HG03175 (cell line): Measurements from ENCODE around the gene PRTN3.

Experiments used
- ATAC-seq: cut with Tn5 transposase; IDR thresholded peaks from one replicate; pipeline ENCODE4 v1.9.1; 2021; ENCODE audit warnings: mild to moderate bottlenecking, moderate library complexity; ENCODE audit not compliant: unreplicated experiment

PRTN3 gene

DNA sequence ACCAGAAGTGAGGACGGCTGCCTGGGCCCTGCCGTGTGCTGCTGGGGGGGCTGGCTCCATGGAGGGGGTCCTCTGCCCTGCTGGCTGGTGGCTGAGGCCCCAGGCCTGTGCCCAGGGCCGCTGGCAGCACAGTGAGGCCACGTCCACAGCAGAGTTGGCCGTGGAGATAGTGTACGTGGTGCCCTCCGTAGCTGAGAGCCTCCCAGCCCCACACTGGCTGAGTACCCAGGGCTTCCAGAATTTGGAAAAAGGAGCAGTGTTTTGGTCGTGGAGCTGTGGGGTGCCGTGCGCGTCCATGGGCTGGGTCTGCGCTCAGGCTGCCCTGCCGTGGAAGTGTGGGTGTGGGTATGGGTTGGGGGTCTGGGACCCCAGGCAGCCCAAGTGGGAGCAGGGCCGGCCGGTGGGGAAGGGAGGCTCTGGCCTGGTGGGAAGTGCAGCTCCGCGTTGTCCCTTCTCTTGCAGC is 37.7 kb upstream of the PRTN3 start:
- ATAC-seq: no peak

GRCh38 chr19:803686-804418 is 36.9 kb upstream of the PRTN3 start:
- ATAC-seq: no peak

DNA sequence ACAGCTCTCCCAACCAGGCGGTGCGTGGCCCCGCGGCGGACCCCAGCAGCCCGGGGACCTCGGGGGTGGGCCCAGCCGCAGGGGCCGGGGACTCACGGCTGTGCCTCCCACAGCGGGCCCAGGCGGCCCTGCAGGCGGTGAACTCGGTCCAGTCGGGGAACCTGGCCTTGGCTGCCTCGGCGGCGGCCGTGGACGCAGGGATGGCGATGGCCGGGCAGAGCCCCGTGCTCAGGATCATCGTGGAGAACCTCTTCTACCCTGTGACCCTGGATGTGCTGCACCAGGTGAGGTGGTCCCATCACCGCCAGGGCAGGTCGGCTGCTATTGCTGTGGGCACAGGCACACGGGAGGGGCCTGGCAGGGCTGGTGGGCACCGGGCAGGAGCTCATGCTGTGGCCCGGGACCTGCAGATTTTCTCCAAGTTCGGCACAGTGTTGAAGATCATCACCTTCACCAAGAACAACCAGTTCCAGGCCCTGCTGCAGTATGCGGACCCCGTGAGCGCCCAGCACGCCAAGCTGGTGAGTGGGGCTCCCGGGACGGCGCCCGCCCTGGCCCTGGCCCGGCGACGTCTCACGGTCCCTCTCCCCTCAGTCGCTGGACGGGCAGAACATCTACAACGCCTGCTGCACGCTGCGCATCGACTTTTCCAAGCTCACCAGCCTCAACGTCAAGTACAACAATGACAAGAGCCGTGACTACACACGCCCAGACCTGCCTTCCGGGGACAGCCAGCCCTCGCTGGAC is 36.2 kb upstream of the PRTN3 start:
- no peak for ATAC-seq

GRCh38 chr19:805166-805551 is 35.6 kb upstream of the PRTN3 start:
- no peak for ATAC-seq

- ATAC-seq: no peak
These were observed 34.9 kb upstream of the PRTN3 start for GRCh38 chr19:805600-806550.

DNA sequence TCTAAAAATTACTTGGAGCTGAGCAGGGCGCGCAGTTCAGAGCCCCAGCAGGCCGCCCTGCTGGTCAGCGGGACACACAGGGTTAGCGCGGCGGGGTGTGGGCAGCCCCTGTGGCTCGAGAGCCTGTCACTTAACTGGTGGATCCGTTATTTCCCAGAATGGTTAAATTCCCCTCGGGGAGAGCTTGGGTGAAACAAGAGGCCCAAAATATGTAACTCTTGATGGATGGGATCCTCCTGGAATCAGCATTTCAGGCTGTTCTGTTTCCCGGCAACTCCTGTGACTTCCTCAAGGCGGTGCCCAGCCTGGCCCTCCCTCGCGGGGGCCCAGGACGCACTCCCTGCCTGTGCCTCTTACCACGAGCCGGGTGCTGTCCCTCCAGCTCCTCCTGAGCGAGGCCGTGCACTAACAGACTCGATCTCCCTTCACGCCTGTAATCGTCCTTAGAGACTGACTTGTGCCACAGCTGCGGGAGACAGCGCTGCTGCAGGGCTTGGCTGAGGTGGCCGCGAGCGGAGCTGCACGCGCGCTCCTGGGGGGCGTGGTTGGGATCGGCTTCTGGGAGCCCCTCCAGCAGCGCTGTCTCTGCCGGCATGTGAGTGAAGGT is 33.9 kb upstream of the PRTN3 start:
- no peak for ATAC-seq

DNA sequence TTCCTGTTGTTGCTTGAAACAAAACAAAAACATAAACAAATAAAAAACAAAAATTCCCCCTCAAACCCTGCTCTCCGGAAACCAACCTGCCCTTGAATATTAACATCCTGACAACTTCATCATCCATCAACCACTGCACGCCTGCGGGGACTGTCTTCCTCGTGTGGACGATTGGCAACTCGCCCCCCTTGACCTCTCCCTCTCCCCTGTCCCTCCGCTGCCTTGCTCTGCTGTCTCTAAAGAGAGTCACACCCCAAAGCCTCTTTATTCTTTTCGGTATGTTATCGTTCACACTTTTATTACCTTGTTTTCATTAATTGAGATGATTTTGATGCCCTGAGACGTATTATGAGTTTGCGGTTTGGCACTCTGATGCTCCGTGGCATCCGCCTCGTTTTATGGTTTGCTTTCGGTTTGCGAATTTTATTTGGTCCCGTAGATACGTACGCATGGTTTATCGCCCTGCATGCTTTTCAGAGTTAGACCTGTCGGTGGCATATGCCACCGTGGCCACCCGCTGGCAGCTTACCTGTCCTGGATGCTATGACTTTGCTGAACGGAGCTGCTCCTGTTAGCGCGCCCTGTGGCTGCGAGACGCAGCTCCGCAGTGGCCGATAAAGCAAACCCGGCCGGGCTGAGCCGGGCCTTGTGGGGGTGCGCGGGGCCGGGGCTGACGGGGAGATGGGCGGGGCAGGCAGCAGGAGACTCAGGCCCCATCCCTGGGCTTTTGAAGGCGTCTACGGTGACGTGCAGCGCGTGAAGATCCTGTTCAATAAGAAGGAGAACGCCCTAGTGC is 33.0 kb upstream of the PRTN3 start:
- ATAC-seq: no peak

DNA sequence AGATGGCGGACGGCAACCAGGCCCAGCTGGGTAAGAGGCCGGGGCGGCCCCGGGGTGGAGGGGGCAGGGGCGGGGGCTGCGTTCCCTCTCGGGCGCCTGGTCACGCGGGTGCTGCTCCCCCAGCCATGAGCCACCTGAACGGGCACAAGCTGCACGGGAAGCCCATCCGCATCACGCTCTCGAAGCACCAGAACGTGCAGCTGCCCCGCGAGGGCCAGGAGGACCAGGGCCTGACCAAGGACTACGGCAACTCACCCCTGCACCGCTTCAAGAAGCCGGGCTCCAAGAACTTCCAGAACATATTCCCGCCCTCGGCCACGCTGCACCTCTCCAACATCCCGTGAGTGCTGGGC is 32.4 kb upstream of the PRTN3 start:
- no peak for ATAC-seq

- ATAC-seq: no peak
These were observed 30.5 kb upstream of the PRTN3 start for GRCh38 chr19:810077-810855.

- no peak for ATAC-seq
These were observed 29.8 kb upstream of the PRTN3 start for GRCh38 chr19:810883-811489.

GRCh38 chr19:811506-812048 is 29.2 kb upstream of the PRTN3 start:
- no peak for ATAC-seq

DNA sequence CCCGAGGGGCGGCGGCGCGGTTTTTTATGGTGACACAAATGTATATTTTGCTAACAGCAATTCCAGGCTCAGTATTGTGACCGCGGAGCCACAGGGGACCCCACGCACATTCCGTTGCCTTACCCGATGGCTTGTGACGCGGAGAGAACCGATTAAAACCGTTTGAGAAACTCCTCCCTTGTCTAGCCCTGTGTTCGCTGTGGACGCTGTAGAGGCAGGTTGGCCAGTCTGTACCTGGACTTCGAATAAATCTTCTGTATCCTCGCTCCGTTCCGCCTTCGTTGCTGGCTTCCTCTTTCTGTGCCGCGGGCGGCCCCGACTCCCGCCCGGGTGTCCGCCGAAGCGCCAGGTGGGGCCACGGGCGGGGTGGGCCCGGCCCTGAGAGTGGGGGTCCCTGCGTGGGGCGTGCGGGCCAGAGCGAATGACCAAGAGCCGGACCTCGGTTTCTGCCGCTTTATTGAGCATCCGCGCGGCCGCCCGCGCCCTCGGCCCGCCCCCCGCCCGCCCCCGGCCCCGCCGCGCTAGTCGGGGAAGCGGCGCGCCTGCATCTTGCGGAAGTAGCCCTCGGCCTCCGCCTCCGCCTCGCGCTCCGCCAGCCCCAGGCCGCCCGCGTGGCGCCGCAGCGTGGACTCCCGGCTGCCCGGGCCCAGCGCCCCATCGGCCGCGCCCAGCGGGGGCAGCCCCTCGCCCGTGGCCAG is 28.6 kb upstream of the PRTN3 start:
- ATAC-seq: no peak

DNA sequence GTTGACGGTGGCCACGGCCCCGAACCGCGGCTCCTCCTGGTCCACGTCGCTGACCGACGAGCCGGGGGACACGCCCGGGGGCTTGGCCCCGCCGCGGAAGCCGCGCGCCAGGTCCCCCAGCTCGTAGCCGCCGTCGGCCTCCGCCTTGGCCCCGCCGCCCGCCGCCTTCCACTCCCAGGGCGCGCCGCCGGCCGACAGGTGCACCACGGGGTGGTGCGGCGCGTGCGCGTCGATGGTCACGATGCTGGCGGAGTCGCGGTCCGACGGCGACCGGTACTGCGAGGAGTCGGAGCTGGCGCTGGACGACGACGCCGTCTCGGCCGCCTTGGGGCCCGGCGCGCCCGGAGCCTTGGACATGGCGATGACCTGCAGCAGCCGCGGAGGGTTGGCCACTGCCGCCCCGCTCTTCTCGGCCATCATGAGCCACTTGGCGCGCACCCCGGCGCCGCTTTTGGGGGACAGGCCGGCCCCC is 28.0 kb upstream of the PRTN3 start:
- no peak for ATAC-seq

- no peak for ATAC-seq
These were observed 27.3 kb upstream of the PRTN3 start for GRCh38 chr19:813219-814151.

- no peak for ATAC-seq
These were observed 26.4 kb upstream of the PRTN3 start for GRCh38 chr19:814152-815078.
